Measurements from ENCODE around the gene CXCR4.

DNA sequence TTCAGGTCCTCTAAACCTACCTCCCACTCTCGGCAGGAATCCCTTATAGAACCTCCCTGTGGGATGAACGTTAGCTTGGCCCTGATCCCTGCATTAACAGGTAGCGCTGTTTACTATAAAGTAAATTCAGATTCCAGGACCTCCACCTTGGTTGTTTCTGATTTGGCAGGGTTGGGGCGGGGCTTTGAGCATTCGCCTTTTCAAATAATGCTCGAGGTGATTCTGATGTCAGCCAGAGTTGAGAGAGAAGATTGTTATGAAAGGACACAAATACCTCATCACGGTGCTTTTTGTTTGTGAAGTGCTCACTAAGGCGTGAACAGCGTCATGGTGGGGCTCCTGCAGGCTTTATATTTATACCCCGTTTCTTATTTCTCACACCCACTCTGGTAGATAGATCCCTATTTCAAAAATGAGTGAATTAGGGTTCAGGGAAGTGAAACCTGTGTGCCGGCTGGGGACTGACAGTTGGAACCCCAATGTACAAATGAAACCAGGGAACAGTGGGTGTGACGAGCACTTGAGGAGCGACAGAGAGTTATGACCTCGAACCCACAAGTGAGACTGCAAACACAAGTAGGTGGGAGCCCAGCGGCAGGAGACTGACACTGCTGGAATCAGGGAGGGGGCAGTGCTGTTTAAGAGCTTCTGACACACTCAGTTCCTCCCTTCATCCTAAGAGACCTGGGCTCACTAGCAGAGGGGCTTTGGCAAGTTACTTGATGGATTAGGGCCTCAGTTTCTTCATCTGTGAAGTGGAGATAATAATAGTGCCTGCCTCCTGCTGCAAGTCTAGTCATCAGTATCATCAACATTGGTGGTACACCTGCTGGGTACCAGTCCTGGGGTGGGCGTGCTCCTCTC is 14.2 kb upstream of the CXCR4 start:
- TF ChIP-seq CTCF (IDR thresholded peaks at IDR 0.05) (no peak), TCF7L2 (IDR thresholded peaks at IDR 0.05; ENCODE audit: low read depth, low read length) (no peak), POLR2AphosphoS5 (IDR thresholded peaks at IDR 0.05; ENCODE audit: low read depth, low read length) (no peak), SIN3A (IDR thresholded peaks at IDR 0.05; ENCODE audit: borderline replicate concordance, insufficient read depth, low read depth, low read length) (no peak)
- TF ChIP-seq, protein P1, sequence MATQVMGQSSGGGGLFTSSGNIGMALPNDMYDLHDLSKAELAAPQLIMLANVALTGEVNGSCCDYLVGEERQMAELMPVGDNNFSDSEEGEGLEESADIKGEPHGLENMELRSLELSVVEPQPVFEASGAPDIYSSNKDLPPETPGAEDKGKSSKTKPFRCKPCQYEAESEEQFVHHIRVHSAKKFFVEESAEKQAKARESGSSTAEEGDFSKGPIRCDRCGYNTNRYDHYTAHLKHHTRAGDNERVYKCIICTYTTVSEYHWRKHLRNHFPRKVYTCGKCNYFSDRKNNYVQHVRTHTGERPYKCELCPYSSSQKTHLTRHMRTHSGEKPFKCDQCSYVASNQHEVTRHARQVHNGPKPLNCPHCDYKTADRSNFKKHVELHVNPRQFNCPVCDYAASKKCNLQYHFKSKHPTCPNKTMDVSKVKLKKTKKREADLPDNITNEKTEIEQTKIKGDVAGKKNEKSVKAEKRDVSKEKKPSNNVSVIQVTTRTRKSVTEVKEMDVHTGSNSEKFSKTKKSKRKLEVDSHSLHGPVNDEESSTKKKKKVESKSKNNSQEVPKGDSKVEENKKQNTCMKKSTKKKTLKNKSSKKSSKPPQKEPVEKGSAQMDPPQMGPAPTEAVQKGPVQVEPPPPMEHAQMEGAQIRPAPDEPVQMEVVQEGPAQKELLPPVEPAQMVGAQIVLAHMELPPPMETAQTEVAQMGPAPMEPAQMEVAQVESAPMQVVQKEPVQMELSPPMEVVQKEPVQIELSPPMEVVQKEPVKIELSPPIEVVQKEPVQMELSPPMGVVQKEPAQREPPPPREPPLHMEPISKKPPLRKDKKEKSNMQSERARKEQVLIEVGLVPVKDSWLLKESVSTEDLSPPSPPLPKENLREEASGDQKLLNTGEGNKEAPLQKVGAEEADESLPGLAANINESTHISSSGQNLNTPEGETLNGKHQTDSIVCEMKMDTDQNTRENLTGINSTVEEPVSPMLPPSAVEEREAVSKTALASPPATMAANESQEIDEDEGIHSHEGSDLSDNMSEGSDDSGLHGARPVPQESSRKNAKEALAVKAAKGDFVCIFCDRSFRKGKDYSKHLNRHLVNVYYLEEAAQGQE (IDR thresholded peaks at IDR 0.05; ENCODE audit: insufficient read depth in 1 of 2, low read depth in 2 of 2, low read length in 1 of 2): no peak
